ENCODE data around the gene FGF14.

FGF14 gene

GRCh38 chr13:102250448-102250847, 151.4 kb downstream of the FGF14 start:
- TF ChIP-seq CTCF (IDR thresholded peaks at IDR 0.05; ENCODE audit: low read depth, low read length, missing control alignments), result no peak
- H3K4me3 ChIP-seq (ENCODE audit: low read depth, low read length), result no peak overlapping the region
- in situ Hi-C loops (cut with HindIII; ENCODE audit: low pct_ligation_motif_present, low sequenced_read_pairs), result no loop called here
- no peak for DNase-seq
- H3K27me3 ChIP-seq (replicated peaks), result no peaks in the 10 kb centered on the region
- H3K27ac ChIP-seq, result no peak overlapping the region
- H3K36me3 ChIP-seq (replicated peaks), result no peaks in the 10 kb centered on the region

- in situ Hi-C loops (cut with HindIII; ENCODE audit: low pct_ligation_motif_present, low sequenced_read_pairs), result no loop called here
- H3K27me3 ChIP-seq (replicated peaks), result no peaks in the 10 kb centered on the region
- no peak for DNase-seq
- no peak overlapping the region for H3K4me3 ChIP-seq (ENCODE audit: low read depth, low read length)
- no peak overlapping the region for H3K27ac ChIP-seq
- no peak for TF ChIP-seq CTCF (IDR thresholded peaks at IDR 0.05; ENCODE audit: low read depth, low read length, missing control alignments)
- H3K36me3 ChIP-seq (replicated peaks), result no peaks in the 10 kb centered on the region
These were observed 157.1 kb downstream of the FGF14 start for GRCh38 chr13:102244607-102245227.

GRCh38 chr13:102240110-102240509, 161.7 kb downstream of the FGF14 start:
- TF ChIP-seq CTCF (IDR thresholded peaks at IDR 0.05; ENCODE audit: low read depth, low read length, missing control alignments), result no peak
- no peaks in the 10 kb centered on the region for H3K36me3 ChIP-seq (replicated peaks)
- in situ Hi-C loops (cut with HindIII; ENCODE audit: low pct_ligation_motif_present, low sequenced_read_pairs), result no loop called here

GRCh38 chr13:102237230-102237629, 164.6 kb downstream of the FGF14 start:
- no peak for TF ChIP-seq CTCF (IDR thresholded peaks at IDR 0.05; ENCODE audit: low read depth, low read length, missing control alignments)
- Histone ChIP-seq H3K27ac (no peak overlapping the region), H3K4me3 (ENCODE audit: low read depth, low read length) (no peak overlapping the region), H3K27me3 (replicated peaks) (no peaks in the 10 kb centered on the region), H3K36me3 (replicated peaks) (no peaks in the 10 kb centered on the region)
- in situ Hi-C loops (cut with HindIII; ENCODE audit: low pct_ligation_motif_present, low sequenced_read_pairs), result no loop called here
- no peak for DNase-seq

More at GRCh38 chr13:102240110-102240509, 161.7 kb downstream of the FGF14 start:
- Histone ChIP-seq H3K27ac (no peak overlapping the region), H3K27me3 (replicated peaks) (no peaks in the 10 kb centered on the region), H3K4me3 (ENCODE audit: low read depth, low read length) (no peak overlapping the region)
- DNase-seq, result no peak

- in situ Hi-C loops (cut with HindIII; ENCODE audit: low pct_ligation_motif_present, low sequenced_read_pairs), result no loop called here
- no peak for DNase-seq
- no peak overlapping the region for H3K4me3 ChIP-seq (ENCODE audit: low read depth, low read length)
- no peak for TF ChIP-seq CTCF (IDR thresholded peaks at IDR 0.05; ENCODE audit: low read depth, low read length, missing control alignments)
- no peaks in the 10 kb centered on the region for H3K36me3 ChIP-seq (replicated peaks)
- no peaks in the 10 kb centered on the region for H3K27me3 ChIP-seq (replicated peaks)
- no peak overlapping the region for H3K27ac ChIP-seq
These were observed 165.0 kb downstream of the FGF14 start for GRCh38 chr13:102236830-102237229.

GRCh38 chr13:102236341-102236740, 165.5 kb downstream of the FGF14 start:
- no peaks in the 10 kb centered on the region for H3K36me3 ChIP-seq (replicated peaks)
- no peaks in the 10 kb centered on the region for H3K27me3 ChIP-seq (replicated peaks)
- in situ Hi-C loops (cut with HindIII; ENCODE audit: low pct_ligation_motif_present, low sequenced_read_pairs), result no loop called here
- no peak overlapping the region for H3K4me3 ChIP-seq (ENCODE audit: low read depth, low read length)
- DNase-seq, result no peak
- no peak for TF ChIP-seq CTCF (IDR thresholded peaks at IDR 0.05; ENCODE audit: low read depth, low read length, missing control alignments)
- H3K27ac ChIP-seq, result no peak overlapping the region

All from brain microvascular endothelial cell (primary cell).